IMR-90 (cell line): ENCODE measurements around the gene RPS6KA2.

Source experiments
- CTCF ChIP-seq: conservative IDR thresholded peaks from 2 replicates; pipeline ENCODE4 v1.5.1; 2012; ENCODE audit warnings: mild to moderate bottlenecking, low read depth, low read length, improper control_type of control experiment
- MAFK ChIP-seq: IDR thresholded peaks from 2 replicates; pipeline ENCODE4 v1.6.1; 2012; ENCODE audit warnings: low read depth, low read length, improper control_type of control experiment
- POLR2A ChIP-seq: IDR thresholded peaks from 2 replicates; pipeline ENCODE4 v1.6.1; 2012; ENCODE audit warnings: mild to moderate bottlenecking, low read depth, low read length
- RAD21 ChIP-seq: IDR thresholded peaks from 2 replicates; pipeline ENCODE4 v1.6.1; 2012; ENCODE audit warnings: low read length, improper control_type of control experiment
- RCOR1 ChIP-seq: IDR thresholded peaks from 2 replicates; pipeline ENCODE4 v1.6.1; 2012; ENCODE audit warnings: mild to moderate bottlenecking, low read length, improper control_type of control experiment; ENCODE audit not compliant: insufficient replicate concordance
- SMC3 ChIP-seq: fragments of 150-350 bp; IDR thresholded peaks from 2 replicates; pipeline ENCODE4 v1.6.1; 2016; ENCODE audit warnings: low read depth, mild to moderate bottlenecking, antibody characterized with exemption, low read length, moderate library complexity
- USF2 ChIP-seq: fragments of 150-350 bp; IDR thresholded peaks from 2 replicates; pipeline ENCODE4 v1.6.1; 2017; ENCODE audit warnings: mild to moderate bottlenecking, antibody characterized with exemption, low read length, low read depth

DNA sequence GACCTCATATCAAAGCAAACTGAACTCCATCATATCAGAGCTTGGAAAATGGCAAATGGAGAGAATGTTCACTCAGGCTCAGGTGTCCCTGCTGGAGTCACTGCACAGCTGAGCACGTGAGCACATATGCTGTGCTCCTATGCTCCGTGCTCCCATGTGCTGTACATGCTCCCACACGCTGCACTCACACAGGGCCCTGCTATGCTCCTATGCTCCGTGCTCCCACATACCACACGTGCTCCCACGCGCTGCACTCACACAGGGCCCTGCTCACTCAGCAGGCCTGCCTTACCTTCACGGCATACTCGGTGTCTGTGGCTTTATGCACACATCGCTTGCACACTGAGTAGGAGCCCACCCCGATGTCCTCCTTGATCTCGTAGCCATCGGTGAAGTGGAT lies 178.6 kb downstream of the RPS6KA2 start:
- no peak for TF ChIP-seq POLR2A
- TF ChIP-seq USF2 = no peak
- TF ChIP-seq CTCF = no peak
- no peak for TF ChIP-seq MAFK
- TF ChIP-seq SMC3 = no peak
- TF ChIP-seq RCOR1 = no peak
- no peak for TF ChIP-seq RAD21
